GM21529 (cell line): ENCODE results near the gene CFAP251.

Experiments
- ATAC-seq: cut with Tn5 transposase; IDR thresholded peaks from one replicate; pipeline ENCODE4 v1.9.1; 2021; ENCODE audit not compliant: unreplicated experiment

The CFAP251 gene

DNA sequence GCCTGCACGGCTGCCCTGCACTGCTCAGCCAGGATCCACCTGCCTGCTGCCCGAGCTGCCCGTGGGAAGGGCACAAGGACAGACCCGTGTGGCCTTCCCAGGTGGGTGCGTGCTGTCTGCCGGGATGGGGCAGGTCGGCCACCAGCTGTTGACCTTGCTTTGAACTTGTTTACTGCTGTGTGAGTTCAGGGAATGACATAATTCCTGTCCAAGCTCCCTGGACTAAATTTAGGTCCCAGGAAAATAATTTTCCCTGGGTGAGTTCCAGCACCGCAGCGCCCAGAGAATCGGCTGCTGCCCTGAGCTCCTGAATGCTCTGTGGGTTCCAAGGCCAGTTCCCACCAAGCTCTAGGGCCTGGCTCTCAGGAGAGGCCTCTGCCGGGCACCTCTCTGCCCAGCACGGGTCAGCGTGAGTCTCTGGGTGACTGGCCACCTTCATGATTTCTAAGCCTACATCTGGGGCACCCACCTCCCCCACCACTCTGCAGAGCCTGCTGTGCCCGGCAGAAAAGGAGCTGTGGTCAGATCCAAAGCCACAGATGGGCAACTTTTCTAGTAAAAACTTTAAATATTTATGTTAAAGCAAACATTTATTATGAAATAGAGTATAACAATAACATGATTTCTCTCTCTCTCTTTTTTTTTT is 133.0 kb downstream of the CFAP251 start:
- ATAC-seq, result no peak

GRCh38 chr12:122052285-122052684 is 133.9 kb downstream of the CFAP251 start:
- no peak for ATAC-seq
